NB4 (cell line): ENCODE results near the gene RNF112.
"Not testable (repeated sequence)": the region's sequence is repeated elsewhere in the genome, so short reads cannot be mapped to it uniquely, and the experiment has no call there.

Experiments
- DNase-seq: peaks from one replicate; pipeline ENCODE4 v3.0.0; 2010; ENCODE audit warnings: low read depth
- H3K4me3 ChIP-seq: one replicate; pipeline ENCODE4 v1.5.1; 2011; ENCODE audit warnings: mild to moderate bottlenecking, low read depth, low read length, moderate library complexity
- CTCF ChIP-seq: IDR thresholded peaks from one replicate; pipeline ENCODE4 v1.5.1; 2012; ENCODE audit warnings: low read depth, low read length
- MAX ChIP-seq: IDR thresholded peaks from 2 replicates; pipeline ENCODE4 v1.6.1; 2011; ENCODE audit warnings: low read depth, low read length
- MYC ChIP-seq: IDR thresholded peaks from 2 replicates; pipeline ENCODE4 v1.6.1; 2011; ENCODE audit warnings: low read depth, low read length
- POLR2A ChIP-seq: IDR thresholded peaks from 2 replicates; pipeline ENCODE4 v1.6.1; 2011; ENCODE audit warnings: mild to moderate bottlenecking; ENCODE audit not compliant: insufficient read length; ENCODE audit errors: extremely low read depth

RNF112 gene

GRCh38 chr17:19460700-19461099 is 49.7 kb downstream of the RNF112 start:
- no peak for DNase-seq
- no peak overlapping the region for H3K4me3 ChIP-seq
- no peak for TF ChIP-seq POLR2A

DNA sequence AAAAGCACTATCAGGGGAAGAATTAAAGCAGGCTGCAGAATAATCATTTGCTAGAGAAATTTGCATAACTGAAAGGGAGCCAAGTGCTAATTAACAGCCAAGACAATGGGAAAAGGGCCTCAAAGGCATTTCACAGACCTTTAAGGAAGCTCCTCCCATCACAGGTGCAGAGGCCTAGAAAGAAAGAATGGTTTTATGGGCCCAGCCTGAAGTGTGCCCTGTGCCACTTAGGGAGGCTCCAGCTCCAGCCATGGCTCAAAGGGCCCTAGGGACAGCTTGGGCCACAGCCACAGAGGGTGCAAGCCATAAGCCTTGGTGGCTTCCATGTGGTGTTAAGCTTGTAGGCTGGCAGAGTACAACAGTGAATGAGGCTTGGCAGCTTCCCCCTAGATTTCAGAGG is 50.1 kb downstream of the RNF112 start:
- no peak overlapping the region for H3K4me3 ChIP-seq

DNA sequence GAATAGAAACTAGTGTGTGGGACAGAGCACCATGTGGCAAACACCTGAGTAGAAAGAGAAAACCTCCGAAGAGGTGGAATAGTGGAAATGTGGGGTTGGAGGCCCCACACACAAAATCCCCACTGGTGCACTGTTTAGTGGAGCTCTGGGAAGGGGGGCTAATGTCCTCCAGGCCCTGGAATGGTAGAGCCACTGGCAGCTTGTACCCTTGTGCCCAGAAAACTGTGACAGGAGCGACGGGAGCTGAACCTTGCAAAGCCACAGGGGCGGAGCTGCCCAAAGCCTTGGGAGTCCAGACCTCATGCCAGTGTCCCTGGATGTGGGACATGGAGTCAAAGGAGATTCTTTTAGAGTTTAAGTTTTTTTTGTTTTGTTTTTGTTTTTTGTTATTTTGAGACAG is 50.6 kb downstream of the RNF112 start:
- TF ChIP-seq MYC (no peak), MAX (no peak)
- H3K4me3 ChIP-seq = no peak overlapping the region
- no peak for DNase-seq

More for the DNA sequence above, 50.1 kb downstream of the RNF112 start:
- TF ChIP-seq MAX = no peak
- no peak for TF ChIP-seq CTCF
- no peak for TF ChIP-seq MYC
- peak; percentile 43 for DNase-seq

DNA sequence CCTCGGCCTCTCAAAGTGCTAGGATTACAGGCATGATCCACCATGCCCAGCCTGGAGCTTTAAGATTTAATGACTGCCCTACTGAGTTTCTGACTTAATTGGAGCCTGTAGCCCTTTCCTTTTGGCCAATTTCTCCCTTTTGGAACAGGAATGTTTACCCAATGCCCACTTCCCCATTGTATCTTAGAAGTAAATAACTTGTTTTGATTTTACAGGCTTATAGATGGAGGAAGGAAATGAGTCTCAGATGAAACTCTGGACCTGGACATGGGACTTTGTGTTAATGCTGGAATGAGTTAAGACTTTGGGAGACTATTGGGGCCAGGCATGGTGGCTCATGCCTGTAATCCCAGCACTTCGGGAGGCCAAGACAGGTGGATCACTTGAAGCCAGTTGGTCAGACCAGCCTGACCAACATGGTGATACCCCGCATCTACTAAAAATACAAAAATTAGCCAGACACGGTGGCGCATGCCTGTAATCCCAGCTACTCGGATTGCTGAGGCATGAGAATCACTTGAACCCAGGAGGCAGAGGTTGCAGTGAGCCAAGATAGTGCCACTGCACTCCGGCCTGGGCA is 51.5 kb downstream of the RNF112 start:
- not testable (repeated sequence) for H3K4me3 ChIP-seq, DNase-seq

- no peak overlapping the region for H3K4me3 ChIP-seq
- no peak for DNase-seq
- no peak for TF ChIP-seq MYC
- TF ChIP-seq CTCF = no peak
These were observed 53.3 kb downstream of the RNF112 start for GRCh38 chr17:19464031-19465026.
